HL-60 (cell line): ENCODE data around the gene AK8.

Experiments
- CTCF ChIP-seq: IDR thresholded peaks from one replicate; pipeline ENCODE4 v1.5.1; 2011; ENCODE audit warnings: low read length, control low read depth, inconsistent platforms; ENCODE audit not compliant: insufficient read depth
- GABPA ChIP-seq: IDR thresholded peaks from 2 replicates; pipeline ENCODE4 v1.6.1; 2012; ENCODE audit warnings: low read depth
- POLR2AphosphoS5 ChIP-seq: IDR thresholded peaks from 2 replicates; pipeline ENCODE4 v1.6.1; 2012; ENCODE audit warnings: low read depth
- TF ChIP-seq, protein P1 (sequence below): IDR thresholded peaks from 2 replicates; pipeline ENCODE4 v1.6.1; 2012; ENCODE audit warnings: low read depth; ENCODE audit not compliant: insufficient replicate concordance

- TF ChIP-seq CTCF (no peak), POLR2AphosphoS5 (no peak), GABPA (no peak)
- TF ChIP-seq, protein P1, sequence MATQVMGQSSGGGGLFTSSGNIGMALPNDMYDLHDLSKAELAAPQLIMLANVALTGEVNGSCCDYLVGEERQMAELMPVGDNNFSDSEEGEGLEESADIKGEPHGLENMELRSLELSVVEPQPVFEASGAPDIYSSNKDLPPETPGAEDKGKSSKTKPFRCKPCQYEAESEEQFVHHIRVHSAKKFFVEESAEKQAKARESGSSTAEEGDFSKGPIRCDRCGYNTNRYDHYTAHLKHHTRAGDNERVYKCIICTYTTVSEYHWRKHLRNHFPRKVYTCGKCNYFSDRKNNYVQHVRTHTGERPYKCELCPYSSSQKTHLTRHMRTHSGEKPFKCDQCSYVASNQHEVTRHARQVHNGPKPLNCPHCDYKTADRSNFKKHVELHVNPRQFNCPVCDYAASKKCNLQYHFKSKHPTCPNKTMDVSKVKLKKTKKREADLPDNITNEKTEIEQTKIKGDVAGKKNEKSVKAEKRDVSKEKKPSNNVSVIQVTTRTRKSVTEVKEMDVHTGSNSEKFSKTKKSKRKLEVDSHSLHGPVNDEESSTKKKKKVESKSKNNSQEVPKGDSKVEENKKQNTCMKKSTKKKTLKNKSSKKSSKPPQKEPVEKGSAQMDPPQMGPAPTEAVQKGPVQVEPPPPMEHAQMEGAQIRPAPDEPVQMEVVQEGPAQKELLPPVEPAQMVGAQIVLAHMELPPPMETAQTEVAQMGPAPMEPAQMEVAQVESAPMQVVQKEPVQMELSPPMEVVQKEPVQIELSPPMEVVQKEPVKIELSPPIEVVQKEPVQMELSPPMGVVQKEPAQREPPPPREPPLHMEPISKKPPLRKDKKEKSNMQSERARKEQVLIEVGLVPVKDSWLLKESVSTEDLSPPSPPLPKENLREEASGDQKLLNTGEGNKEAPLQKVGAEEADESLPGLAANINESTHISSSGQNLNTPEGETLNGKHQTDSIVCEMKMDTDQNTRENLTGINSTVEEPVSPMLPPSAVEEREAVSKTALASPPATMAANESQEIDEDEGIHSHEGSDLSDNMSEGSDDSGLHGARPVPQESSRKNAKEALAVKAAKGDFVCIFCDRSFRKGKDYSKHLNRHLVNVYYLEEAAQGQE, result no peak
Observed at GRCh38 chr9:132755096-132755495, 123.0 kb downstream of the AK8 start.
